ENCODE measurements around the gene ABL2.

GRCh38 chr1:179262183-179262582 lies 32.7 kb upstream of the ABL2 start:
- TF ChIP-seq CTCF (IDR thresholded peaks at IDR 0.05): no peak
- TF ChIP-seq POLR2A (IDR thresholded peaks at IDR 0.05; ENCODE audit: low read length): no peak
- TF ChIP-seq CHD2 (IDR thresholded peaks at IDR 0.05; ENCODE audit: low read length, partially characterized antibody): no peak
- no peak for TF ChIP-seq BHLHE40 (IDR thresholded peaks at IDR 0.05; ENCODE audit: low read depth, low read length)
- TF ChIP-seq USF2 (IDR thresholded peaks at IDR 0.05): no peak
- TF ChIP-seq CHD4 (IDR thresholded peaks at IDR 0.05; ENCODE audit: borderline replicate concordance): no peak
- no peak for TF ChIP-seq NR3C1 (IDR thresholded peaks at IDR 0.05)
- no peak for TF ChIP-seq SMC3 (IDR thresholded peaks at IDR 0.05)
- TF ChIP-seq EP300 (IDR thresholded peaks at IDR 0.05): no peak
- TF ChIP-seq POLR2AphosphoS2 (conservative IDR thresholded peaks at IDR 0.05; ENCODE audit: low read length): no peak
- no peak for TF ChIP-seq EHMT2 (IDR thresholded peaks at IDR 0.05; ENCODE audit: low read depth)
- TF ChIP-seq PBX3 (IDR thresholded peaks at IDR 0.05): no peak
- no peak for TF ChIP-seq REST (IDR thresholded peaks at IDR 0.05)

Data from A549 (cell line).